Stimulated activated CD8-positive, alpha-beta memory T cell treated with anti-CD3 and anti-CD28 coated beads, Interleukin-12 subunit alpha, Interleukin-12 subunit beta, amount 100 ng/mL, for 4 hours (primary cell): ENCODE results near the gene AP1S1.
"Not testable (repeated sequence)": the region's sequence is repeated elsewhere in the genome, so short reads cannot be mapped to it uniquely, and the experiment has no call there.

ENCODE experiments used
- DNase-seq: peaks from one replicate; pipeline ENCODE4 v3.0.0-alpha.2; 2020; ENCODE audit warnings: low read depth

Gene AP1S1

GRCh38 chr7:101171442-101171837, 17.2 kb downstream of the AP1S1 start:
- no peak for DNase-seq

- DNase-seq: no peak
These were observed 18.0 kb downstream of the AP1S1 start for GRCh38 chr7:101172005-101172853.

- DNase-seq: no peak
These were observed 18.8 kb downstream of the AP1S1 start for GRCh38 chr7:101172854-101173751.

- DNase-seq: no peak
These were observed 19.5 kb downstream of the AP1S1 start for GRCh38 chr7:101173752-101174244.

GRCh38 chr7:101174322-101174854, 20.1 kb downstream of the AP1S1 start:
- no peak for DNase-seq

- no peak for DNase-seq
These were observed 21.4 kb downstream of the AP1S1 start for GRCh38 chr7:101175664-101176063.

GRCh38 chr7:101177644-101178043, 23.4 kb downstream of the AP1S1 start:
- no peak for DNase-seq

- DNase-seq: no peak
These were observed 24.8 kb downstream of the AP1S1 start for GRCh38 chr7:101179117-101179516.

- no peak for DNase-seq
These were observed 25.4 kb downstream of the AP1S1 start for GRCh38 chr7:101179713-101180112.

- no peak for DNase-seq
These were observed 26.0 kb downstream of the AP1S1 start, which contains the start of gene NAT16 for GRCh38 chr7:101180130-101180755. Gene NAT16 (minus strand): TSS chr7:101180293. CDS start chr7:101174807, 5,486 bp downstream.

GRCh38 chr7:101185258-101185839, 31.1 kb downstream of the AP1S1 start:
- no peak for DNase-seq

- no peak for DNase-seq
These were observed 31.9 kb downstream of the AP1S1 start for GRCh38 chr7:101186194-101186593.

GRCh38 chr7:101186844-101187428, 32.7 kb downstream of the AP1S1 start:
- no peak for DNase-seq

- no peak for DNase-seq
These were observed 34.8 kb downstream of the AP1S1 start for GRCh38 chr7:101189109-101189508.

- no peak for DNase-seq
These were observed 41.6 kb downstream of the AP1S1 start for GRCh38 chr7:101195884-101196283.

GRCh38 chr7:101197991-101198390, 43.7 kb downstream of the AP1S1 start:
- DNase-seq: no peak

- no peak for DNase-seq
These were observed 44.2 kb downstream of the AP1S1 start for GRCh38 chr7:101198476-101198875.

GRCh38 chr7:101199522-101199921, 45.2 kb downstream of the AP1S1 start:
- DNase-seq: not testable (repeated sequence)

- DNase-seq: no peak
These were observed 46.2 kb downstream of the AP1S1 start for GRCh38 chr7:101200504-101200861.

GRCh38 chr7:101200862-101201599, 46.8 kb downstream of the AP1S1 start, which contains the start of gene MOGAT3:
Gene MOGAT3 (minus strand): TSS chr7:101201036. CDS start chr7:101200854, 182 bp downstream.
- DNase-seq: no peak
